Thyroid gland (tissue), 4 donors: ENCODE measurements around the gene MAST4. TPM values are rescaled to one million over a fixed set of nuclear protein-coding genes. Genes with fewer than 3 reads are reported as not detected.

ENCODE experiments used
- DNase-seq, 2 donors: peaks; one replicate each; pipeline ENCODE4 v3.0.0-alpha.2; 2019
- H3K27ac ChIP-seq, 3 donors: fragments of 200-600 bp; sonication (generic); 1 replicate in 2 of 3; 2 replicates in 1 of 3; pipeline ENCODE4 v1.5.1; 2016 to 2019; ENCODE audit warnings: mild to moderate bottlenecking in 1 of 3, moderate library complexity in 1 of 3
- H3K27me3 ChIP-seq: fragments of 200-600 bp; sonication (generic); one replicate; pipeline ENCODE4 v1.5.1; 2019
- H3K36me3 ChIP-seq, 2 donors: fragments of 200-600 bp; sonication (generic); one replicate each; pipeline ENCODE4 v1.5.1; 2016 to 2019
- H3K4me1 ChIP-seq, 2 donors: fragments of 200-600 bp; sonication (generic); one replicate each; pipeline ENCODE4 v1.5.1; 2017 to 2019
- H3K4me3 ChIP-seq, 3 donors: fragments of 200-600 bp; sonication (generic); replicated peaks in 1 of 3; 1 replicate in 2 of 3; 2 replicates in 1 of 3; pipeline ENCODE4 v1.5.1; 2016; ENCODE audit warnings: mild to moderate bottlenecking in 1 of 3
- H3K9me3 ChIP-seq: fragments of 200-600 bp; sonication (generic); one replicate; pipeline ENCODE4 v1.5.1; 2017
- CTCF ChIP-seq, 6 experiments: fragments of 200-600 bp in 3 of 6; fragments of 450-650 bp in 3 of 6; sonication (generic) in 3 of 6; IDR thresholded peaks; one replicate each; pipeline ENCODE4 v1.5.1; 2016 to 2019; ENCODE audit warnings: antibody characterized with exemption in 6 of 6, mild to moderate bottlenecking in 2 of 6, inconsistent platforms in 1 of 6, moderate library complexity in 1 of 6
- POLR2A ChIP-seq, 2 donors: fragments of 450-650 bp; IDR thresholded peaks; one replicate each; pipeline ENCODE4 v1.6.1; 2017; ENCODE audit warnings: antibody characterized with exemption in 2 of 2, mild to moderate bottlenecking in 2 of 2, moderate library complexity in 1 of 2
- WGBS, 2 donors: methylation state at CpG; one replicate each; pipeline ENCODE4 v1.1.5; 2017; 5-methylcytosine and 5-hydroxymethylcytosine counted together
- intact Hi-C: fragments of 100-400 bp; cut with DNase I; formaldehyde crosslinking; loops from one replicate; pipeline ENCODE4 v1.15.1; 2023
- total RNA-seq, 4 donors: library from RNA; depleted of rRNA; stranded (reverse); fragments of >200 nt; gene quantifications; one replicate each; pipeline ENCODE4 v1.2.3, GENCODE V29; 2016

Gene MAST4
- total RNA-seq, 4 donors from 2014 or later = 20.2 to 38.3 (median 24.4) TPM

- H3K4me3 ChIP-seq = no peak overlapping the region
- no peak overlapping the region for H3K27ac ChIP-seq
- no peak for DNase-seq
- 68 to 90% methylated on average over 2 of the region's 2 CpGs for WGBS, 2 donors
- TF ChIP-seq CTCF (IDR thresholded peaks at IDR 0.05) (no peak), POLR2A (IDR thresholded peaks at IDR 0.05) (no peak)
- no peaks in the 10 kb centered on the region for H3K27me3 ChIP-seq
- intact Hi-C loops = no loop called here
- peaks cover 13 to 31% of the 10 kb centered on the region in 2 donors for H3K4me1 ChIP-seq
- no peaks in the 10 kb centered on the region for H3K36me3 ChIP-seq
- H3K9me3 ChIP-seq = no peaks in the 10 kb centered on the region
These were observed 451.4 kb downstream of the MAST4 start for GRCh38 chr5:67047616-67048015.

GRCh38 chr5:67050125-67050524 lies 453.9 kb downstream of the MAST4 start:
- peaks cover 13 to 31% of the 10 kb centered on the region in 2 donors for H3K4me1 ChIP-seq
- H3K4me3 ChIP-seq = no peak overlapping the region
- 81 to 82% methylated on average over 4 of the region's 4 CpGs for WGBS, 2 donors
- TF ChIP-seq CTCF (IDR thresholded peaks at IDR 0.05) = no peak
- TF ChIP-seq POLR2A (IDR thresholded peaks at IDR 0.05) = no peak
- no peaks in the 10 kb centered on the region for H3K9me3 ChIP-seq
- H3K27me3 ChIP-seq = no peaks in the 10 kb centered on the region
- no peak overlapping the region for H3K27ac ChIP-seq
- intact Hi-C loops = no loop called here
- DNase-seq = no peak
- H3K36me3 ChIP-seq = no peaks in the 10 kb centered on the region

GRCh38 chr5:67050635-67051034 lies 454.4 kb downstream of the MAST4 start:
- H3K4me1 ChIP-seq = peaks cover 13 to 31% of the 10 kb centered on the region in 2 donors
- H3K36me3 ChIP-seq = no peaks in the 10 kb centered on the region
- TF ChIP-seq POLR2A (IDR thresholded peaks at IDR 0.05) (no peak), CTCF (IDR thresholded peaks at IDR 0.05) (no peak)
- no peak overlapping the region for H3K4me3 ChIP-seq
- H3K9me3 ChIP-seq = no peaks in the 10 kb centered on the region
- 79 to 85% methylated on average over 3 of the region's 3 CpGs for WGBS, 2 donors
- no peaks in the 10 kb centered on the region for H3K27me3 ChIP-seq
- intact Hi-C loops = no loop called here
- no peak overlapping the region for H3K27ac ChIP-seq
- DNase-seq = no peak

GRCh38 chr5:67051164-67051563 lies 455.0 kb downstream of the MAST4 start:
- WGBS, 2 donors = 38 to 55% methylated on average over 1 of the region's 1 CpG
- Histone ChIP-seq H3K9me3 (no peaks in the 10 kb centered on the region), H3K27ac (no peak overlapping the region), H3K27me3 (no peaks in the 10 kb centered on the region), H3K4me1 (peaks cover 13 to 30% of the 10 kb centered on the region in 2 donors), H3K36me3 (no peaks in the 10 kb centered on the region), H3K4me3 (no peak overlapping the region)
- intact Hi-C loops = no loop called here
- DNase-seq = no peak
- no peak for TF ChIP-seq CTCF (IDR thresholded peaks at IDR 0.05)
- TF ChIP-seq POLR2A (IDR thresholded peaks at IDR 0.05) = no peak

- H3K27ac ChIP-seq = no peak overlapping the region
- H3K27me3 ChIP-seq = no peaks in the 10 kb centered on the region
- H3K4me1 ChIP-seq = peaks cover 6 to 21% of the 10 kb centered on the region in 2 donors
- no peak overlapping the region for H3K4me3 ChIP-seq
- TF ChIP-seq POLR2A (IDR thresholded peaks at IDR 0.05) = no peak
- no peak for TF ChIP-seq CTCF (IDR thresholded peaks at IDR 0.05)
- DNase-seq = no peak
- WGBS, 2 donors = 92% methylated on average over 1 of the region's 1 CpG
- intact Hi-C loops = no loop called here
- no peaks in the 10 kb centered on the region for H3K36me3 ChIP-seq
- H3K9me3 ChIP-seq = no peaks in the 10 kb centered on the region
These were observed 455.8 kb downstream of the MAST4 start for GRCh38 chr5:67052034-67052433.
